ENCODE results near the gene NPC2. TPM values are rescaled to one million over a fixed set of nuclear protein-coding genes. Genes with fewer than 3 reads are reported as not detected.
"Not testable (repeated sequence)": the region's sequence is repeated elsewhere in the genome, so short reads cannot be mapped to it uniquely, and the experiment has no call there.

Gene NPC2
- total and polyA plus RNA-seq, 5 donors from 2014 or later: 33.1 to 144 (median 102) TPM

- Mint-ChIP-seq H3K36me3 (no peaks in the 10 kb centered on the region), H3K9me3 (peaks cover 0 to 1% (median 0%) of the 10 kb centered on the region in 7 donors), H3K27me3 (peaks cover 16% of the 10 kb centered on the region), H3K27ac (peak overlapping the region in 1 of 3 donors; percentile 22), H3K4me1 (no peaks in the 10 kb centered on the region), H3K4me3 (no peak overlapping the region)
- DNase-seq (no peak), ATAC-seq (ENCODE audit: low read depth in 2 of 2) (no peak)
- Histone ChIP-seq H3K9me3 (ENCODE audit: control insufficient read depth in 2 of 2, low read length in 2 of 2) (no peaks in the 10 kb centered on the region), H3K4me3 (ENCODE audit: low read depth, low read length) (no peak overlapping the region), H3K27ac (ENCODE audit: insufficient read depth, low read length, poor library complexity, severe bottlenecking) (no peak overlapping the region), H3K4me1 (ENCODE audit: control insufficient read depth, insufficient read depth, low read length, poor library complexity, severe bottlenecking) (no peaks in the 10 kb centered on the region), H3K27me3 (ENCODE audit: control insufficient read depth, insufficient read depth, low read length) (no peaks in the 10 kb centered on the region), H3K36me3 (ENCODE audit: control insufficient read depth, insufficient read depth, low read length) (no peaks in the 10 kb centered on the region)
Measured at GRCh38 chr14:74459976-74460375, 33.1 kb downstream of the NPC2 start.

DNA sequence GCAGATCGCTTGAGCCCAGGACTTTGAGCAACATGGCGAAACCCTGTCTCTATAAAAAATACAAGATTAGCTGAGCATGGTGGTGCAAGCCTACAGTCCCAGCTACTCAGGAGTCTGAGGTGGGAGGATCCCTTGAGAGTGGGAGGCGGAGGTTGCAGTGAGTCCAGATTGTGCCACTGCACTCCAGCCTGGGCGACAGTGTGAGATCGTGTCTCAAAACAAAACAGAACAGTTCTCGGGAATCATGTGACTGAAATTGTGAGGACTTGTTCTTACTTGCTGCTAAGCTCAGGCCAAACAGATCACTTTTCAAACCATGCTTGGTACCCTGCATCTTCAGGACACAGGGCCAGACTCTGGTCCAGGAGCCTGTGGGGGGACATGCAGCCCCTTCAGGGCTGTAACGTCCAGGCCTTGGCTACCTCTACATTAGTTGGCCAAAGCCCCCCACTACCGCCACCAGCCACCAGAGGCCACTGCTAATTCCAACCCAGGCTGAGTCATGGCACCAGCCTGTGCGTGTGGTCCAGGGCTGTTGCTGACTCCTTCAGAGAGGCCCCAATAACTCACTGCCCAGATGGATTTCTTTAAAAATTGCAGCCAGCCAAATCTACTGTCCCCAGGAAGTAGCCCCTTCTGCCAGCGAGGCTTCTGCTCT lies 33.7 kb downstream of the NPC2 start:
- H3K27me3 Mint-ChIP-seq: peaks cover 16% of the 10 kb centered on the region
- H3K4me1 Mint-ChIP-seq: no peaks in the 10 kb centered on the region
- Histone ChIP-seq H3K9me3 (ENCODE audit: control insufficient read depth in 2 of 2, low read length in 2 of 2) (no peaks in the 10 kb centered on the region), H3K36me3 (ENCODE audit: control insufficient read depth, insufficient read depth, low read length) (no peaks in the 10 kb centered on the region), H3K4me1 (ENCODE audit: control insufficient read depth, insufficient read depth, low read length, poor library complexity, severe bottlenecking) (no peaks in the 10 kb centered on the region), H3K27me3 (ENCODE audit: control insufficient read depth, insufficient read depth, low read length) (no peaks in the 10 kb centered on the region), H3K27ac (ENCODE audit: insufficient read depth, low read length, poor library complexity, severe bottlenecking) (no peak overlapping the region), H3K4me3 (ENCODE audit: low read depth, low read length) (no peak overlapping the region)
- no peak overlapping the region for H3K4me3 Mint-ChIP-seq
- ATAC-seq (ENCODE audit: low read depth in 2 of 2) (peak; percentile 55 to 67), DNase-seq (peak in 2 of 3 donors; percentile 3 to 9)
- no peak overlapping the region for H3K27ac Mint-ChIP-seq
- no peaks in the 10 kb centered on the region for H3K36me3 Mint-ChIP-seq
- H3K9me3 Mint-ChIP-seq: peaks cover 0 to 2% (median 0%) of the 10 kb centered on the region in 7 donors

DNA sequence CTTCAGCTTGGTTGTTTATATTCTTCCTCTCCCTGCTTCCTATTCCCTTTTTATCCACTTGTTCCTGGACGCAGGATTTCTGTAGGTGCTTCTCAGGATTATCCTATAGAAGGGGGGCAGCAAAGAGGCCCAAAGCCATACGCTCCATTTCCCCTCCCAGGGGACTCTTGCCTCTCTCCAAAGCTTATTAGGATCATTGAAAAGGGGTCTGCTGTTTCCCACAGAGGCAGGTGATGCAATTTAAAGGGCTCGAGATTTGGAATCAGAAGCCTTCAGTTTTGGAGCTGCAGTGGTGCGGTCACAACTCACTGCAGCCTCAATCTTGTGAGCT lies 35.6 kb downstream of the NPC2 start:
- Mint-ChIP-seq H3K4me1 (no peaks in the 10 kb centered on the region), H3K36me3 (no peaks in the 10 kb centered on the region), H3K27me3 (peaks cover 15% of the 10 kb centered on the region), H3K27ac (no peak overlapping the region), H3K4me3 (no peak overlapping the region), H3K9me3 (peaks cover 0 to 6% (median 0%) of the 10 kb centered on the region in 7 donors)
- Histone ChIP-seq H3K4me3 (ENCODE audit: low read depth, low read length) (no peak overlapping the region), H3K36me3 (ENCODE audit: control insufficient read depth, insufficient read depth, low read length) (no peaks in the 10 kb centered on the region), H3K4me1 (ENCODE audit: control insufficient read depth, insufficient read depth, low read length, poor library complexity, severe bottlenecking) (no peaks in the 10 kb centered on the region), H3K9me3 (ENCODE audit: control insufficient read depth in 2 of 2, low read length in 2 of 2) (no peaks in the 10 kb centered on the region), H3K27me3 (ENCODE audit: control insufficient read depth, insufficient read depth, low read length) (no peaks in the 10 kb centered on the region), H3K27ac (ENCODE audit: insufficient read depth, low read length, poor library complexity, severe bottlenecking) (no peak overlapping the region)
- DNase-seq (no peak), ATAC-seq (ENCODE audit: low read depth in 2 of 2) (no peak)

- Histone ChIP-seq H3K36me3 (ENCODE audit: control insufficient read depth, insufficient read depth, low read length) (no peaks in the 10 kb centered on the region), H3K9me3 (ENCODE audit: control insufficient read depth in 2 of 2, low read length in 2 of 2) (no peaks in the 10 kb centered on the region), H3K4me1 (ENCODE audit: control insufficient read depth, insufficient read depth, low read length, poor library complexity, severe bottlenecking) (no peaks in the 10 kb centered on the region), H3K4me3 (ENCODE audit: low read depth, low read length) (no peak overlapping the region), H3K27me3 (ENCODE audit: control insufficient read depth, insufficient read depth, low read length) (no peaks in the 10 kb centered on the region), H3K27ac (ENCODE audit: insufficient read depth, low read length, poor library complexity, severe bottlenecking) (no peak overlapping the region)
- H3K27me3 Mint-ChIP-seq: peaks cover 15% of the 10 kb centered on the region
- peak overlapping the region in 1 of 3 donors; percentile 57 for H3K27ac Mint-ChIP-seq
- H3K4me1 Mint-ChIP-seq: no peaks in the 10 kb centered on the region
- H3K9me3 Mint-ChIP-seq: peaks cover 0 to 10% (median 0%) of the 10 kb centered on the region in 7 donors
- ATAC-seq (ENCODE audit: low read depth in 2 of 2) (no peak), DNase-seq (no peak)
- H3K36me3 Mint-ChIP-seq: no peaks in the 10 kb centered on the region
- H3K4me3 Mint-ChIP-seq: no peak overlapping the region
Measured at GRCh38 chr14:74456684-74457564, 36.2 kb downstream of the NPC2 start.

DNA sequence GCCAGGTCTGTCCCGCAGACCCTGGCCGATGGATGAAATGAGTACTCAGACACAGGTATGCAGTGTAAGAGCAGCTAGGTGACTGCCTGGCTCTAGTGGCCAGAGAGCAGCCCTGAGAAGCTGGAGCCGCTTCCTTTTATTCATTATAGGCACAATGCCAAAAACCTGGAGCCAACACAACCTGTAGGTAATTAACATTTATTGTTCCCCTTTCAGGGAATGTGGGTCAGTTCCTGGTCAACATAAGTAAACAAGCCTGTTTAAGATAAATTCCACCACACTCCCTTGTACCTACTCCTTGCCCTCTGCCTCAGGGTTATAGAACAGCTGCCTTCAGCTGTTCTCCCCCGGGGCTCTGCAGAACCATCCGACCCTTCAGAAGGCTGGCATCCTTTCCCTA lies 38.7 kb downstream of the NPC2 start:
- H3K27ac ChIP-seq (ENCODE audit: insufficient read depth, low read length, poor library complexity, severe bottlenecking); H3K27me3 ChIP-seq (ENCODE audit: control insufficient read depth, insufficient read depth, low read length); H3K4me3 ChIP-seq (ENCODE audit: low read depth, low read length); ATAC-seq (ENCODE audit: low read depth in 2 of 2); H3K36me3 ChIP-seq (ENCODE audit: control insufficient read depth, insufficient read depth, low read length); H3K4me1 Mint-ChIP-seq; H3K4me3 Mint-ChIP-seq; H3K36me3 Mint-ChIP-seq; H3K9me3 ChIP-seq (ENCODE audit: control insufficient read depth in 2 of 2, low read length in 2 of 2); H3K27ac Mint-ChIP-seq; H3K4me1 ChIP-seq (ENCODE audit: control insufficient read depth, insufficient read depth, low read length, poor library complexity, severe bottlenecking); DNase-seq: not testable (repeated sequence)
- H3K9me3 Mint-ChIP-seq: peaks cover 0 to 10% (median 0%) of the 10 kb centered on the region in 7 donors
- peaks cover 22% of the 10 kb centered on the region for H3K27me3 Mint-ChIP-seq

- H3K4me3 Mint-ChIP-seq: no peak overlapping the region
- Histone ChIP-seq H3K27ac (ENCODE audit: insufficient read depth, low read length, poor library complexity, severe bottlenecking) (no peak overlapping the region), H3K4me1 (ENCODE audit: control insufficient read depth, insufficient read depth, low read length, poor library complexity, severe bottlenecking) (no peaks in the 10 kb centered on the region), H3K4me3 (ENCODE audit: low read depth, low read length) (no peak overlapping the region), H3K27me3 (ENCODE audit: control insufficient read depth, insufficient read depth, low read length) (peaks cover 6% of the 10 kb centered on the region), H3K36me3 (ENCODE audit: control insufficient read depth, insufficient read depth, low read length) (no peaks in the 10 kb centered on the region), H3K9me3 (ENCODE audit: control insufficient read depth in 2 of 2, low read length in 2 of 2) (no peaks in the 10 kb centered on the region)
- H3K36me3 Mint-ChIP-seq: no peaks in the 10 kb centered on the region
- no peak overlapping the region for H3K27ac Mint-ChIP-seq
- H3K27me3 Mint-ChIP-seq: peaks cover 25% of the 10 kb centered on the region
- peaks cover 0 to 3% (median 0%) of the 10 kb centered on the region in 7 donors for H3K9me3 Mint-ChIP-seq
- ATAC-seq (ENCODE audit: low read depth in 2 of 2): no peak
- no peaks in the 10 kb centered on the region for H3K4me1 Mint-ChIP-seq
- DNase-seq: no peak
Measured at GRCh38 chr14:74444866-74445265, 48.2 kb downstream of the NPC2 start.

DNA sequence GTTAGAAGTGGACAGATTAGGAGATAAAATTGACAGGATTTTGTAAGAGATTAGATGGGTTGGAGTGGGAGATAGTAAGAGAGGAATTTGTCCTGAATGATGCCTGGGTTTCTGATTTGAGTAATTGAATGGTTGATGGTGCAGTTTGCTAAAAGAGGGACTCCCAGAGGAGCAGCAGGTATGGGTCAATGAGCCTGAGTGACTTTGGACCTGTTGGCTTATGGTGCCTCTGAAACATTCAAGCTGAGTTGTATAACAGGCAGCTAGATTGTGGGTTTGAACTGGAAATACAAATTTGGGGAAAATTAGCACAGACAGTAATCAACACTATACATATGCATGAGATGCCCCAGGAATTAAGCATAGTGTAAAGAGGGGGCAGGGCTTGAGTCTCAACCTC lies 50.3 kb downstream of the NPC2 start:
- no peak for ATAC-seq (ENCODE audit: low read depth in 2 of 2)
- Histone ChIP-seq H3K4me1 (ENCODE audit: control insufficient read depth, insufficient read depth, low read length, poor library complexity, severe bottlenecking) (no peaks in the 10 kb centered on the region), H3K36me3 (ENCODE audit: control insufficient read depth, insufficient read depth, low read length) (no peaks in the 10 kb centered on the region), H3K9me3 (ENCODE audit: control insufficient read depth in 2 of 2, low read length in 2 of 2) (no peaks in the 10 kb centered on the region), H3K27me3 (ENCODE audit: control insufficient read depth, insufficient read depth, low read length) (peaks cover 9% of the 10 kb centered on the region), H3K4me3 (ENCODE audit: low read depth, low read length) (no peak overlapping the region), H3K27ac (ENCODE audit: insufficient read depth, low read length, poor library complexity, severe bottlenecking) (no peak overlapping the region)
- Mint-ChIP-seq H3K4me3 (no peak overlapping the region), H3K36me3 (no peaks in the 10 kb centered on the region), H3K27me3 (peaks cover 13% of the 10 kb centered on the region), H3K9me3 (peaks cover 0 to 2% (median 0%) of the 10 kb centered on the region in 7 donors), H3K27ac (no peak overlapping the region), H3K4me1 (no peaks in the 10 kb centered on the region)
- DNase-seq: no peak

Data from CD4-positive, CD25-positive, alpha-beta regulatory T cell (primary cell).